Peyer's patch (tissue), 4 donors: ENCODE data around the gene KIAA0319L. TPM values are rescaled to one million over a fixed set of nuclear protein-coding genes. Genes with fewer than 3 reads are reported as not detected.
"Not testable (repeated sequence)": the region's sequence is repeated elsewhere in the genome, so short reads cannot be mapped to it uniquely, and the experiment has no call there.

Experiments used
- DNase-seq, 3 donors: peaks; one replicate each; pipeline ENCODE4 v3.0.0-alpha.2; 2017 to 2019
- H3K27ac ChIP-seq, 4 donors: fragments of 200-600 bp; sonication (generic); one replicate each; pipeline ENCODE4 v1.5.1; 2016 to 2019
- H3K27me3 ChIP-seq, 2 donors: fragments of 200-600 bp; sonication (generic); one replicate each; pipeline ENCODE4 v1.5.1; 2019
- H3K36me3 ChIP-seq, 3 donors: fragments of 200-600 bp; sonication (generic); one replicate each; pipeline ENCODE4 v1.5.1; 2016 to 2019
- H3K4me1 ChIP-seq, 4 donors: fragments of 200-600 bp; sonication (generic); one replicate each; pipeline ENCODE4 v1.5.1; 2016 to 2019
- H3K4me3 ChIP-seq, 4 donors: fragments of 200-600 bp; sonication (generic); 1 replicate in 3 of 4; 2 replicates in 1 of 4; pipeline ENCODE4 v1.5.1; 2016 to 2019; ENCODE audit warnings: mild to moderate bottlenecking in 1 of 4
- H3K9me3 ChIP-seq, 4 donors: fragments of 200-600 bp; sonication (generic); one replicate each; pipeline ENCODE4 v1.5.1; 2016 to 2019; ENCODE audit warnings: mild to moderate bottlenecking in 1 of 4
- POLR2A ChIP-seq, 2 donors: fragments of 450-650 bp; IDR thresholded peaks; one replicate each; pipeline ENCODE4 v1.5.1; 2017; ENCODE audit warnings: antibody characterized with exemption in 2 of 2, mild to moderate bottlenecking in 2 of 2, moderate library complexity in 2 of 2
- total RNA-seq, 4 donors: library from RNA; depleted of rRNA; stranded (reverse); fragments of >200 nt; gene quantifications; one replicate each; pipeline ENCODE4 v1.1.0, GENCODE V29; 2016
- TF ChIP-seq, protein P1 (sequence below), 6 experiments: fragments of 450-650 bp in 4 of 6; fragments of 200-600 bp in 2 of 6; sonication (generic) in 1 of 6; IDR thresholded peaks; one replicate each; pipeline ENCODE4 v1.5.1; 2017 to 2019; ENCODE audit warnings: antibody characterized with exemption in 6 of 6, mild to moderate bottlenecking in 3 of 6, moderate library complexity in 1 of 6

KIAA0319L gene
- total RNA-seq, 4 donors from 2014 or later: 88.3 to 143 (median 129) TPM

DNA sequence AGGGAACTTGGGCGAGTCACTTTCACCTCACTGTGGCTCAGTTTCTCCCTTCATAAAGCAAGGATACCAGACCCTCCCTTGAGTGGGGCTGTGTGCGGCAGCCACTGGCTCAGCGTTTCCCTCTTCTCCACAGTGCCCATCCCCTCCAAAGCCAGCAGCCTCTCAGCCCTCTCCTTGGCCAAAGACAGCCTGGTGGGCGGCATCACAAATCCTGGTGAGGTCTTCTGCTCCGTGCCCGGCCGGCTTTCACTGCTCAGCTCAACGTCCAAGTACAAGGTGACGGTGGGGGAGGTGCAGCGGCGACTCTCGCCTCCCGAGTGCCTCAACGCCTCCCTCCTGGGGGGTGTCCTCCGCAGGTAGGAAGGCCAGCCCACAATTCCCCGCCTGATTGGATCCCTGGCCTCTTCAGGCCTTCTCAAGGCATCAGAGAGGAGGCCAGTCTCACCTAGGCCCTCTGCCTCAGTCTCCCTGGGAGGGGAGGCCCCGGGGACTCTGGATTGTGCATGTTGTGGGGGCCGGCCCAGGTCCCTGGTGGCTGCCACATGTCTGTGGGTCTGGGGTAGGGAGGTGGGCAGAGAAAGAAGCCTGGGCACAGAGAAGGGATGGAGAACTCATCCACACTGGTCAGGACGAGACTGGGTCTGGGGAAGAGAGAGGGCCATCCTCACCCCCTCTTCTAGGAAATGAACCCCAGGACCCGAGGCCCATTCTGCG is 31.2 kb upstream of the KIAA0319L start:
- no peaks in the 10 kb centered on the region for H3K9me3 ChIP-seq
- no peak overlapping the region for H3K27ac ChIP-seq
- TF ChIP-seq POLR2A (IDR thresholded peaks at IDR 0.05): no peak
- TF ChIP-seq, protein P1, sequence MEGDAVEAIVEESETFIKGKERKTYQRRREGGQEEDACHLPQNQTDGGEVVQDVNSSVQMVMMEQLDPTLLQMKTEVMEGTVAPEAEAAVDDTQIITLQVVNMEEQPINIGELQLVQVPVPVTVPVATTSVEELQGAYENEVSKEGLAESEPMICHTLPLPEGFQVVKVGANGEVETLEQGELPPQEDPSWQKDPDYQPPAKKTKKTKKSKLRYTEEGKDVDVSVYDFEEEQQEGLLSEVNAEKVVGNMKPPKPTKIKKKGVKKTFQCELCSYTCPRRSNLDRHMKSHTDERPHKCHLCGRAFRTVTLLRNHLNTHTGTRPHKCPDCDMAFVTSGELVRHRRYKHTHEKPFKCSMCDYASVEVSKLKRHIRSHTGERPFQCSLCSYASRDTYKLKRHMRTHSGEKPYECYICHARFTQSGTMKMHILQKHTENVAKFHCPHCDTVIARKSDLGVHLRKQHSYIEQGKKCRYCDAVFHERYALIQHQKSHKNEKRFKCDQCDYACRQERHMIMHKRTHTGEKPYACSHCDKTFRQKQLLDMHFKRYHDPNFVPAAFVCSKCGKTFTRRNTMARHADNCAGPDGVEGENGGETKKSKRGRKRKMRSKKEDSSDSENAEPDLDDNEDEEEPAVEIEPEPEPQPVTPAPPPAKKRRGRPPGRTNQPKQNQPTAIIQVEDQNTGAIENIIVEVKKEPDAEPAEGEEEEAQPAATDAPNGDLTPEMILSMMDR (IDR thresholded peaks at IDR 0.05): no peak
- H3K36me3 ChIP-seq: no peaks in the 10 kb centered on the region
- no peaks in the 10 kb centered on the region for H3K27me3 ChIP-seq
- no peaks in the 10 kb centered on the region for H3K4me1 ChIP-seq
- no peak overlapping the region for H3K4me3 ChIP-seq
- no peak for DNase-seq

DNA sequence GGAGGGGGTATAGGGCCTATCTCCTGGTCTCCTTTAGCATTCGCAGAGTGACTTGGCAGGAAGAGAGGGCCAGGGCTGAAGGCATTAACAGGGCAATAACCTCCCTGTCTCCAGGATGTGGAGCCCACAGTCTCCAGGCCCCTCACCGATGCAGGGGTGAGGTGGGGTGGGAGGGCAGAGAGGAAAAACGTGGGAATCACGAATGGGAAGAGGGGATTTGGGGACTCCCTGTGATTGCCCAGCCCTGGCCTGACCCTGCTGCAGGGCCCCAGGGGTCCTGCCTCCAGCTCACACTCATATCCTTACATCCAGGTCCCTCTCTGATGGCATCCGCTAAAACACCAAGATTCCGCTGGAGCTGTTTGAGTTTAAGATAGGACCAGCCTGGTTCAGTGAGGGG is 30.5 kb upstream of the KIAA0319L start:
- TF ChIP-seq POLR2A (IDR thresholded peaks at IDR 0.05): no peak
- TF ChIP-seq, protein P1 (IDR thresholded peaks at IDR 0.05): no peak
- Histone ChIP-seq H3K27me3 (no peaks in the 10 kb centered on the region), H3K27ac (no peak overlapping the region), H3K36me3 (no peaks in the 10 kb centered on the region), H3K4me3 (no peak overlapping the region), H3K9me3 (no peaks in the 10 kb centered on the region), H3K4me1 (no peaks in the 10 kb centered on the region)
- DNase-seq: no peak

DNA sequence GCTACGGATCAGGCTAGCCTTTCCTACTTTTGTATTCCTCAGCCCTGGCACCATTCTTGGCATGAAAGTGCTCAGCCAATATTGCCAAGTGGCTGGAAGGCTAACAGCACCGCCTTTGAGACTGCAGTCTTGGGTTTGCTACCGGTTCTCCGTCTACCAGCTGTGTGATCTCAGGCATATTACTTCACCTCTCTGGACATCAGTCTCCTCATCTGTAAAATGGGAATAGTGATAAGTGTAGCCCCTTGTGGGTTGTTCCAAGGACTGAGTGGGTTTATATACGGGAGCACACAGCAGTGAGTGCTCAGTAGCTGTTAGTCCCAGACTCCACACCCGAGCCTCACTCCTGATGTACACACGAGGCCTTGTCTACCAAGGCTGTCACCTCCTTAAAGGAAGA is 29.6 kb upstream of the KIAA0319L start:
- DNase-seq: no peak

DNA sequence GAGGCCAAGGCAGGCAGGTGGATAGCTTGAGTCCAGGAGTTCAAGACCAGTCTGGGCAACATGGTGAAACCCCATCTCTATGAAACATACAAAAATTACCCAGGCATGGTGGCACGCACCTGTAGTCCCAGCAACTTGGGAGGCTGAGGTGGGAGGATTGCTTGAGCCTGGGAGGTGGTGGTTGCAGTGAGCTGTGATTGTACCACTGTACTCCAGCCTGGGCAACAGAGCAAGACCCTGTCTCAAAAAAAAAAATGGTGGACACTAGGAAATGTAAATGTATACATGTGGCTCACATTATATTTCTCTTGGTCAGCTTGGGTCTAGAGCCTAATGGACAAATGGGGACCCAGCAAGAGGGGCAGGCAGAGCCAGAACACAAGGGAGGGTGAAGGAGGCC is 28.6 kb upstream of the KIAA0319L start:
- H3K27me3 ChIP-seq, H3K36me3 ChIP-seq, DNase-seq, H3K4me1 ChIP-seq, H3K27ac ChIP-seq, H3K4me3 ChIP-seq, H3K9me3 ChIP-seq: not testable (repeated sequence)

More for the DNA sequence above, 29.6 kb upstream of the KIAA0319L start:
- no peaks in the 10 kb centered on the region for H3K4me1 ChIP-seq
- no peaks in the 10 kb centered on the region for H3K9me3 ChIP-seq
- H3K27ac ChIP-seq: no peak overlapping the region
- H3K36me3 ChIP-seq: no peaks in the 10 kb centered on the region
- no peak overlapping the region for H3K4me3 ChIP-seq
- no peaks in the 10 kb centered on the region for H3K27me3 ChIP-seq
- no peak for TF ChIP-seq POLR2A (IDR thresholded peaks at IDR 0.05)
- TF ChIP-seq, protein P1 (IDR thresholded peaks at IDR 0.05): no peak

DNA sequence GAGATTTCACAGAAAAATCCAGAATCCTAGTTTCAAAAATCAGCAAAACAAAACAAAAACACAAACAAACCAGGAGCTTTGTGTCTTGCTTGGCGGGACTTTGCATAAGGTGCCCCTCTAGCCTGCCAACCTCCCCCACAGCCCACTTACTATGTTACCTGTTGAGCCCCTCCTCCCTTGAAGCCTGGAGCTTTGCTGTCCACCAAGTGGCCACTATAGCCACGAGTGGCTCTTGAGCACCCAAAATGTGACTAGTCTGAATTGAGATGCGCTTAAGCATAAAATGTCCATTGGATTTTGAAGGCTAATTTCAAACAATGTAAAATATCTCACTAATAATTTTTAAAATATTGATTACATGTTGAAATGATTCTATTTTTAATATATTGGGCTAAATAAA is 28.1 kb upstream of the KIAA0319L start:
- Histone ChIP-seq H3K4me3 (no peak overlapping the region), H3K36me3 (no peaks in the 10 kb centered on the region), H3K27ac (no peak overlapping the region), H3K9me3 (no peaks in the 10 kb centered on the region), H3K27me3 (no peaks in the 10 kb centered on the region), H3K4me1 (no peaks in the 10 kb centered on the region)
- no peak for TF ChIP-seq POLR2A (IDR thresholded peaks at IDR 0.05)
- TF ChIP-seq, protein P1 (IDR thresholded peaks at IDR 0.05): no peak
- DNase-seq: no peak

DNA sequence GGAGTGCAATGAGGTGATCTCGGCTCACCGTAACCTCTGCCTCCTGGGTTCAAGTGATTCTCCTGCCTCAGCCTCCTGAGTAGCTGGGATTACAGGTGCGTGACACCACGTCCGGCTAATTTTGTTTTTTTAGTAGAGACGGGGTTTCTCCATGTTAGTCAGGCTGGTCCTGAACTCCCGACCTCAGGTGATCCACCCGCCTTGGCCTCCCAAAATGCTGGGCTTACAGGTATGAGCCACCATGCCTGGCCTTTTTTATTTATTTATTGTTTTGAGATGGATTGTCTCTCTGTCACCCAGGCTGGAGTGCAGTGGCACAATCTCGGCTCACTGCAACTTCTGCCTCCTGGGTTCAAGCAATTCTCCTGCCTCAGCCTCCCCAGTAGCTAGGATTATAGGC is 24.4 kb upstream of the KIAA0319L start:
- DNase-seq, H3K4me3 ChIP-seq, H3K36me3 ChIP-seq, H3K9me3 ChIP-seq, H3K27ac ChIP-seq, H3K27me3 ChIP-seq: not testable (repeated sequence)
- peaks cover 0 to 18% (median 7%) of the 10 kb centered on the region in 4 donors for H3K4me1 ChIP-seq

DNA sequence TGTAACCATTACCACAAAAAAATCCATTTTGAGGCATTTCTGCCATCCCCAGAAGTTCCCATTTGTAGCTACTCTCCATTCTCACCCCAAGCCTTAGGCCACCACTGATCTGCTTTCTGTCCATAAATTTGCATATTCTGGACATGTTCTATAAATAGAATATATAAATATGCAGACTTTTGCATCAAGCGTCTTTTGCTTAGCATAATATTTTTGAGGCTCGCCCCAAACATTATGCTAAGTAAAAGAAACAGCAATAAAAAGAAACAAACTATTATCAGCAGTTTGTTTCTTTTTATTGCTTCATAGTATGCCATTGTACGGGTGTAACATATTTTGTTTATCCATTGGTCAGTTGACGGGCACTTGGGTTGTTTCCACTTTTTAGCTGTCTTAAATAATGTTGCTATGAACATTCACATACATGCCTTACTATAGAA is 23.8 kb upstream of the KIAA0319L start:
- H3K36me3 ChIP-seq: no peaks in the 10 kb centered on the region
- peaks cover 0 to 20% (median 9%) of the 10 kb centered on the region in 4 donors for H3K4me1 ChIP-seq
- H3K27ac ChIP-seq: no peak overlapping the region
- no peak for TF ChIP-seq POLR2A (IDR thresholded peaks at IDR 0.05)
- TF ChIP-seq, protein P1 (IDR thresholded peaks at IDR 0.05): no peak
- DNase-seq: no peak
- no peak overlapping the region for H3K4me3 ChIP-seq
- no peaks in the 10 kb centered on the region for H3K27me3 ChIP-seq
- H3K9me3 ChIP-seq: no peaks in the 10 kb centered on the region
